ENCODE measurements around the gene RPGRIP1.
A peak's percentile ranks its signal among the peaks of the same experiment; 100 is the strongest.
"Not testable (repeated sequence)": the region's sequence is repeated elsewhere in the genome, so short reads cannot be mapped to it uniquely, and the experiment has no call there.

Gene RPGRIP1

GRCh38 chr14:21287168-21287567 lies 7.3 kb downstream of the RPGRIP1 start:
- H3K27ac ChIP-seq: no peak overlapping the region
- TF ChIP-seq ZFX (IDR thresholded peaks at IDR 0.05; ENCODE audit: borderline replicate concordance): no peak
- TF ChIP-seq CTCF (IDR thresholded peaks at IDR 0.05): no peak

- not testable (repeated sequence) for H3K27ac ChIP-seq
These were observed 14.1 kb downstream of the RPGRIP1 start for GRCh38 chr14:21294026-21294425.

GRCh38 chr14:21298358-21298757 lies 18.5 kb downstream of the RPGRIP1 start:
- no peak overlapping the region for H3K27ac ChIP-seq
- TF ChIP-seq ZFX (IDR thresholded peaks at IDR 0.05; ENCODE audit: borderline replicate concordance): no peak
- TF ChIP-seq CTCF (IDR thresholded peaks at IDR 0.05): no peak

GRCh38 chr14:21299562-21300130 lies 19.8 kb downstream of the RPGRIP1 start:
- no peak overlapping the region for H3K27ac ChIP-seq
- TF ChIP-seq ZFX (IDR thresholded peaks at IDR 0.05; ENCODE audit: borderline replicate concordance): no peak
- TF ChIP-seq CTCF (IDR thresholded peaks at IDR 0.05): no peak

- TF ChIP-seq ZFX (IDR thresholded peaks at IDR 0.05; ENCODE audit: borderline replicate concordance) (no peak), CTCF (IDR thresholded peaks at IDR 0.05) (no peak)
These were observed 21.0 kb downstream of the RPGRIP1 start for GRCh38 chr14:21300892-21301291.

GRCh38 chr14:21302013-21302835 lies 22.3 kb downstream of the RPGRIP1 start:
- TF ChIP-seq ZFX (IDR thresholded peaks at IDR 0.05; ENCODE audit: borderline replicate concordance): no peak
- TF ChIP-seq CTCF (IDR thresholded peaks at IDR 0.05): no peak
- no peak overlapping the region for H3K27ac ChIP-seq

More at GRCh38 chr14:21300892-21301291, 21.0 kb downstream of the RPGRIP1 start:
- H3K27ac ChIP-seq: no peak overlapping the region

GRCh38 chr14:21302836-21303140 lies 22.9 kb downstream of the RPGRIP1 start:
- H3K27ac ChIP-seq: not testable (repeated sequence)

- TF ChIP-seq CTCF (IDR thresholded peaks at IDR 0.05) (no peak), ZFX (IDR thresholded peaks at IDR 0.05; ENCODE audit: borderline replicate concordance) (no peak)
These were observed 27.8 kb downstream of the RPGRIP1 start for GRCh38 chr14:21307637-21308036.

More at GRCh38 chr14:21307637-21308036, 27.8 kb downstream of the RPGRIP1 start:
- peak overlapping the region; percentile 94 for H3K27ac ChIP-seq
